Measurements from ENCODE around the gene BAHCC1. TPM values are rescaled to one million over a fixed set of nuclear protein-coding genes. Genes with fewer than 3 reads are reported as not detected.
A peak's percentile ranks its signal among the peaks of the same experiment; 100 is the strongest.

BAHCC1 gene
- total RNA-seq, result 3.9 and 7.3 TPM in 2 replicates
- polyA plus RNA-seq, result 1.5 and 1.8 TPM in 2 replicates
- 6.8 and 7.2 TPM in 2 replicates for polyA plus RNA-seq (2012)
- polyA minus RNA-seq (ENCODE audit: low replicate concordance), result 6.3 and 8.6 TPM in 2 replicates

- peaks cover 25% of the 10 kb centered on the region for H3K4me1 ChIP-seq (ENCODE audit: control insufficient read depth, extremely low read depth, insufficient read depth, low read length)
Observed at GRCh38 chr17:81394921-81395599, at the start of gene BAHCC1. TSS of gene BAHCC1 (plus strand) at chr17:81395457. CDS start at chr17:81399740, 4,283 bp downstream.

DNA sequence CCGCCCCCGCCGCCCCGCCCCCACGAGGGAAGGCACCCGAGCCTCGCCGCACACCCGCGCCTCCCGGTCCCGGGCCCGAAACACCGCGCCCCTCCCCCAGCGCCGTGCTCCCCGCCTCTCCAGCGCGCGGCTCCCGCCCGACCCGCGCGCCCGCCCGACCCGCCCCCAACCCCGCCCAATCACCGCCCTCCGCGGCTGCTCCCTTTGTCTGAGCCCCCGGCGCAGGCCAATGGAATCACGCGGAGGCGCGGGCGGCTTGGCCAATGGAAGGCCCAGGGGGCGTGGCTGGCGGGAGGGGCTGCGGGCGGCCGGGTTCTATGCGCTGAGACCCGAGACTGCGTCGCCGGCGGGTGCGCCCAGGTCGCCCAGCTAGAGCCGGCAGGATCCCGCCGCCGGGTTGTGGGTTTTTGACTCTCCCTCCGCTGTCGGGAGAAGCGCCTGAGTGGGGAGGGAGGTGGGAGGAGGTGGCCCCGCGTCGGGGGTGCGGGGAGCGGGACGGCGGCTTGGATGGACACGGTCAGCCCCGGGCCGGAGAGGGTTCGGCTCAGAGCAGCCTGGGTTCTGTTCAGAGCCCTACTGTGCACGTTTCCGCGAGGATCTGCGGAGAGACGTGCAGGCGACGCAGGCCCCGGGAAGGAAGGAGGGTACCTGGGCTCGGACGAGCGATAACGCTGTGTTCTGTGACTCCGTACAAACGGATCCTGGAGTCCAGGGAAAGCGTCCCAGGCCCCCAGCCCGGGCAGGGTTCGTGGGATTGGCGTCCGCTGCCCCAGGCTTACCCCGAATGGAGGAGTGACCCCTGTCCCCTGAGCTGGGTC lies 49.0 kb upstream of the BAHCC1 start:
- Histone ChIP-seq H2AFZ (ENCODE audit: low read length) (peak overlapping the region; percentile 67), H3K79me2 (ENCODE audit: control insufficient read depth, insufficient read depth, low read length) (peaks cover 41% of the 10 kb centered on the region), H3K4me1 (ENCODE audit: control insufficient read depth, extremely low read depth, insufficient read depth, low read length) (peaks cover 3% of the 10 kb centered on the region), H3K36me3 (ENCODE audit: control insufficient read depth, insufficient read depth, low read length) (no peaks in the 10 kb centered on the region), H3K4me3 (replicated peaks in 1 of 4; ENCODE audit: control extremely low read depth in 1 of 4, insufficient read depth in 1 of 4, low read depth in 3 of 4, low read length in 4 of 4) (peak overlapping the region; percentile 34 to 69 (median 64)), H3K4me2 (ENCODE audit: extremely low read depth, insufficient read depth, low read length) (peak overlapping the region; percentile 99), H4K20me1 (ENCODE audit: control insufficient read depth, extremely low read depth, insufficient read depth, low read length) (no peaks in the 10 kb centered on the region), H3K9me3 (ENCODE audit: control insufficient read depth, insufficient read depth, low read depth, low read length) (no peaks in the 10 kb centered on the region), H3K9ac (ENCODE audit: insufficient read depth, low read length) (peak overlapping the region; percentile 85), H3K27me3 (ENCODE audit: control insufficient read depth, insufficient read depth, low read length) (no peaks in the 10 kb centered on the region), H3K27ac (ENCODE audit: insufficient read depth, low read length) (peak overlapping the region; percentile 57)
- DNase-seq (ENCODE audit: low read depth in 2 of 2), result peak; percentile 94 to 96
- TF ChIP-seq EZH2 (IDR thresholded peaks at IDR 0.05; ENCODE audit: low read length, missing control alignments) (no peak), CTCF (conservative IDR thresholded peaks at IDR 0.05 in 1 of 2, IDR thresholded peaks at IDR 0.05 in 1 of 2; ENCODE audit: low read depth in 1 of 2, low read length in 2 of 2) (no peak)

More at GRCh38 chr17:81394921-81395599, at the start of gene BAHCC1:
- Histone ChIP-seq H4K20me1 (ENCODE audit: control insufficient read depth, extremely low read depth, insufficient read depth, low read length) (no peaks in the 10 kb centered on the region), H3K4me2 (ENCODE audit: extremely low read depth, insufficient read depth, low read length) (peak within 1 kb of the TSS; percentile 96), H3K79me2 (ENCODE audit: control insufficient read depth, insufficient read depth, low read length) (peaks cover 68% of the 10 kb centered on the region), H3K4me3 (replicated peaks in 1 of 4; ENCODE audit: control extremely low read depth in 1 of 4, insufficient read depth in 1 of 4, low read depth in 3 of 4, low read length in 4 of 4) (peak within 1 kb of the TSS; percentile 56 to 86 (median 76)), H3K36me3 (ENCODE audit: control insufficient read depth, insufficient read depth, low read length) (no peaks in the 10 kb centered on the region), H3K9me3 (ENCODE audit: control insufficient read depth, insufficient read depth, low read depth, low read length) (no peaks in the 10 kb centered on the region), H3K27ac (ENCODE audit: insufficient read depth, low read length) (peak within 1 kb of the TSS; percentile 95), H3K27me3 (ENCODE audit: control insufficient read depth, insufficient read depth, low read length) (no peaks in the 10 kb centered on the region), H3K9ac (ENCODE audit: insufficient read depth, low read length) (peak within 1 kb of the TSS; percentile 94), H2AFZ (ENCODE audit: low read length) (no peak within 1 kb of the TSS)
- no peak for TF ChIP-seq CTCF (conservative IDR thresholded peaks at IDR 0.05 in 1 of 2, IDR thresholded peaks at IDR 0.05 in 1 of 2; ENCODE audit: low read depth in 1 of 2, low read length in 2 of 2)
- no peak for TF ChIP-seq EZH2 (IDR thresholded peaks at IDR 0.05; ENCODE audit: low read length, missing control alignments)
- peak; percentile 100 for DNase-seq (ENCODE audit: low read depth in 2 of 2)

DNA sequence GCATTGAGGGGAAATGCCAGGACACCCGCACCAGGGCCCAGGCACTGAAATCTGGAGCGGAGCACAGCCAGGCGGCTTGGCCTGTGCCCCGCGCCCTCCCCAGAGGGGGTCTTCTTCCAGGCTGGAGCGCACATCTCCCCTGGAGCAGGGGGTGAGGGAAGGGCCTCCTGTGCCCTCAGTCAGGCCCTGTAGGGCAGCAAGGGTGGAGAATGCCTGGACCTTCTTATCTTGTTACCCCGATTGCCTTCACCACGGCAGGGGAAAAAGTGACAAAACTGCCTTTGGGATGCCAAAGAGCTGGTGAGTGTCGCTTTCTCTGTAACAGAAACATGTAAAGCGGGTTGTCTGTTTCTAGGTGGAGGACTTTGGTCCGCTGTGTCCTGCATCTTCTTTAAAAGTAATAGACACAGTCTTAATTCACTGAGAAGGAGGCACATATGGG lies 48.3 kb upstream of the BAHCC1 start:
- Histone ChIP-seq H3K79me2 (ENCODE audit: control insufficient read depth, insufficient read depth, low read length) (peaks cover 35% of the 10 kb centered on the region), H3K27me3 (ENCODE audit: control insufficient read depth, insufficient read depth, low read length) (no peaks in the 10 kb centered on the region), H4K20me1 (ENCODE audit: control insufficient read depth, extremely low read depth, insufficient read depth, low read length) (no peaks in the 10 kb centered on the region), H3K4me1 (ENCODE audit: control insufficient read depth, extremely low read depth, insufficient read depth, low read length) (peaks cover 3% of the 10 kb centered on the region), H3K9me3 (ENCODE audit: control insufficient read depth, insufficient read depth, low read depth, low read length) (no peaks in the 10 kb centered on the region), H3K36me3 (ENCODE audit: control insufficient read depth, insufficient read depth, low read length) (no peaks in the 10 kb centered on the region), H3K4me3 (replicated peaks in 1 of 4; ENCODE audit: control extremely low read depth in 1 of 4, insufficient read depth in 1 of 4, low read depth in 3 of 4, low read length in 4 of 4) (peak overlapping the region; percentile 34 to 69 (median 64)), H3K4me2 (ENCODE audit: extremely low read depth, insufficient read depth, low read length) (peak overlapping the region; percentile 99), H3K27ac (ENCODE audit: insufficient read depth, low read length) (no peak overlapping the region), H2AFZ (ENCODE audit: low read length) (no peak overlapping the region), H3K9ac (ENCODE audit: insufficient read depth, low read length) (no peak overlapping the region)
- TF ChIP-seq CTCF (conservative IDR thresholded peaks at IDR 0.05 in 1 of 2, IDR thresholded peaks at IDR 0.05 in 1 of 2; ENCODE audit: low read depth in 1 of 2, low read length in 2 of 2) (no peak), EZH2 (IDR thresholded peaks at IDR 0.05; ENCODE audit: low read length, missing control alignments) (no peak)
- no peak for DNase-seq (ENCODE audit: low read depth in 2 of 2)
